Activated T-cell treated with anti-CD3 and anti-CD28 coated beads, Interleukin-2, amount 50 U/mL, for 4 hours (primary cell): ENCODE data around the gene FAM120C. TPM values are rescaled to one million over a fixed set of nuclear protein-coding genes. Genes with fewer than 3 reads are reported as not detected.

ENCODE experiments used
- ATAC-seq, 2 donors: fragments of 200-7000 bp; cut with Tn5 transposase; one replicate each; pipeline ENCODE4 v1.10.0; 2021
- DNase-seq: peaks from one replicate; pipeline ENCODE4 v3.0.0-alpha.2; 2020
- H3K27me3 Mint-ChIP-seq: one replicate; pipeline ENCODE4 v1.8.0; 2021; ENCODE audit warnings: low read depth, mixed read lengths
- H3K36me3 Mint-ChIP-seq: one replicate; pipeline ENCODE4 v1.8.0; 2022; ENCODE audit warnings: mixed read lengths; ENCODE audit not compliant: insufficient read depth
- H3K4me1 Mint-ChIP-seq: one replicate; pipeline ENCODE4 v1.8.0; 2021; ENCODE audit warnings: low read depth, mixed read lengths
- H3K4me3 Mint-ChIP-seq: one replicate; pipeline ENCODE4 v1.8.0; 2021; ENCODE audit warnings: mild to moderate bottlenecking, moderate library complexity, mixed read lengths
- H3K9me3 Mint-ChIP-seq: one replicate; pipeline ENCODE4 v1.8.0; 2021; ENCODE audit warnings: mixed read lengths
- total RNA-seq, 3 donors: library from RNA; stranded (reverse); gene quantifications; one replicate each; pipeline ENCODE4 v1.2.1, GENCODE V29; 2021

FAM120C gene
- total RNA-seq, 3 donors from 2014 or later: 9.8 to 11.1 (median 10.6) TPM

DNA sequence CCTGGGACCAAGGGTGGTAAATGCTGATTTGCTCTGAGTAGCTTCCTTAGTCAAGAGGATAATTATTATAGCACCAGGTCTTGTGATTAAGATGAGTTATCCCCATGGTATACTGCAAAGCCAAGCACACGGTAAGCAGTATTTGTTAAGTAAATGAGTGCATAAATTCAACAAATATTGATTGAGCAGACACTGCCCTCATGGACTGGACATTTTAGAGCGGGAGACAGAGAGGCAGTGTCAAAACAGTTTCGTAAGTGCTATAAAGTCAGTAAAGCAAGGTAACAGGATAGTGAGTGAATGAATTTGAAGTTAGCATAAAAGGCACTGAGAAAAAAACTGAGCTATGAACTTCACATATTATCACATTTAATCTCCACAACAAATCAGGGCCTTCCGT is 152.7 kb downstream of the FAM120C start:
- DNase-seq: no peak
- peaks cover 6% of the 10 kb centered on the region for H3K4me1 Mint-ChIP-seq
- H3K9me3 Mint-ChIP-seq: no peaks in the 10 kb centered on the region
- no peaks in the 10 kb centered on the region for H3K27me3 Mint-ChIP-seq
- H3K36me3 Mint-ChIP-seq: peaks cover 44% of the 10 kb centered on the region
- ATAC-seq: no peak
- H3K4me3 Mint-ChIP-seq: no peak overlapping the region

GRCh38 chrX:54029529-54030143 is 153.4 kb downstream of the FAM120C start:
- ATAC-seq (no peak), DNase-seq (no peak)
- H3K9me3 Mint-ChIP-seq: no peaks in the 10 kb centered on the region
- no peak overlapping the region for H3K4me3 Mint-ChIP-seq
- peaks cover 7% of the 10 kb centered on the region for H3K4me1 Mint-ChIP-seq
- no peaks in the 10 kb centered on the region for H3K27me3 Mint-ChIP-seq
- H3K36me3 Mint-ChIP-seq: peaks cover 46% of the 10 kb centered on the region

GRCh38 chrX:54024350-54024749 is 158.7 kb downstream of the FAM120C start:
- Mint-ChIP-seq H3K9me3 (no peaks in the 10 kb centered on the region), H3K4me3 (no peak overlapping the region), H3K4me1 (peaks cover 5% of the 10 kb centered on the region), H3K27me3 (no peaks in the 10 kb centered on the region), H3K36me3 (peaks cover 39% of the 10 kb centered on the region)
- DNase-seq (no peak), ATAC-seq (no peak)

Other genes with a start within 250 kb of the FAM120C start
- 10 to 100 TPM; 46.8 to 54.2 (median 52.7) TPM for gene PHF8, start 138.8 kb downstream of the FAM120C start, total RNA-seq
- gene WNK3, start 174.8 kb upstream of the FAM120C start, total RNA-seq: under 1 TPM; 0.24 to 0.71 (median 0.35) TPM